ENCODE measurements around the gene RIPPLY3.

DNA sequence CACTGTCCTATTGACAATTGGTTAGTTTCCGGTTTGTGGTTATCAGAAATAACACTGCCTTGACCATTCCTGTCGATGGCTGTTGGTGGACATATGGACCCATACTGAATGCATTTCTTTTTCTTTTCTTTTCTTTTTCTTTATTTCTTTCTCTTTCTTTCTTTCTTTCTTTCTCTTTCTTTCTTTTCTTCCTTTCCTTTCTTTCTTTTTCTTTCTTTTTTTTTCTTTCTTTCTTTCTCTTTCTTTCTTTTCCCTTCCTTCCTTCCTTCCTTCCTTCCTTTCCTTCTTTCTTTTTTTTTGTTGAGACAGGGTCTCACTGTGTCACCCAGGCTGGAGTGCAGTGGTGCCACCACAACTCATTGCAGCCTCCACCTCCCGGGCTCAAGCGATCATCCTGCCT lies 24.4 kb downstream of the RIPPLY3 start:
- no peak for TF ChIP-seq CTCF (IDR thresholded peaks at IDR 0.05 in 2 of 3, conservative IDR thresholded peaks at IDR 0.05 in 1 of 3; ENCODE audit: borderline replicate concordance in 1 of 3, insufficient read depth in 1 of 3, low read depth in 2 of 3, low read length in 2 of 3)
- no peak for TF ChIP-seq EZH2phosphoT487 (IDR thresholded peaks at IDR 0.05; ENCODE audit: borderline replicate concordance)

Measured in HCT116 (cell line).